ENCODE results near the gene CHCHD3.

Gene CHCHD3

GRCh38 chr7:132861940-132862554 lies 219.8 kb downstream of the CHCHD3 start:
- no peak for DNase-seq (ENCODE audit: low read depth in 2 of 2)

- no peak for DNase-seq (ENCODE audit: low read depth in 2 of 2)
Observed at GRCh38 chr7:132861424-132861823, 220.5 kb downstream of the CHCHD3 start.

- no peak for DNase-seq (ENCODE audit: low read depth in 2 of 2)
Observed at GRCh38 chr7:132859199-132859598, 222.7 kb downstream of the CHCHD3 start.

GRCh38 chr7:132858760-132859159 lies 223.1 kb downstream of the CHCHD3 start:
- no peak for DNase-seq (ENCODE audit: low read depth in 2 of 2)

GRCh38 chr7:132858251-132858650 lies 223.6 kb downstream of the CHCHD3 start:
- DNase-seq (ENCODE audit: low read depth in 2 of 2), result no peak

- DNase-seq (ENCODE audit: low read depth in 2 of 2), result no peak
Observed at GRCh38 chr7:132857703-132858102, 224.2 kb downstream of the CHCHD3 start.

GRCh38 chr7:132857031-132857430 lies 224.9 kb downstream of the CHCHD3 start:
- no peak for DNase-seq (ENCODE audit: low read depth in 2 of 2)

- DNase-seq (ENCODE audit: low read depth in 2 of 2), result no peak
Observed at GRCh38 chr7:132856416-132856815, 225.5 kb downstream of the CHCHD3 start.

- no peak for DNase-seq (ENCODE audit: low read depth in 2 of 2)
Observed at GRCh38 chr7:132855901-132856300, 226.0 kb downstream of the CHCHD3 start.

GRCh38 chr7:132854238-132854637 lies 227.7 kb downstream of the CHCHD3 start:
- peak in 1 of 2 experiments; percentile 19 for DNase-seq (ENCODE audit: low read depth in 2 of 2)

GRCh38 chr7:132847376-132847775 lies 234.5 kb downstream of the CHCHD3 start:
- no peak for DNase-seq (ENCODE audit: low read depth in 2 of 2)

GRCh38 chr7:132846086-132846485 lies 235.8 kb downstream of the CHCHD3 start:
- DNase-seq (ENCODE audit: low read depth in 2 of 2), result no peak

GRCh38 chr7:132842478-132842877 lies 239.4 kb downstream of the CHCHD3 start:
- no peak for DNase-seq (ENCODE audit: low read depth in 2 of 2)

- DNase-seq (ENCODE audit: low read depth in 2 of 2), result no peak
Observed at GRCh38 chr7:132840199-132840598, 241.7 kb downstream of the CHCHD3 start.

GRCh38 chr7:132838313-132838712 lies 243.6 kb downstream of the CHCHD3 start:
- DNase-seq (ENCODE audit: low read depth in 2 of 2), result no peak

- DNase-seq (ENCODE audit: low read depth in 2 of 2), result peak; percentile 8 to 18
Observed at GRCh38 chr7:132837529-132837928, 244.4 kb downstream of the CHCHD3 start.

- DNase-seq (ENCODE audit: low read depth in 2 of 2), result no peak
Observed at GRCh38 chr7:132836746-132837145, 245.1 kb downstream of the CHCHD3 start.

- DNase-seq (ENCODE audit: low read depth in 2 of 2), result no peak
Observed at GRCh38 chr7:132830941-132831340, 250.9 kb downstream of the CHCHD3 start.

- DNase-seq (ENCODE audit: low read depth in 2 of 2), result no peak
Observed at GRCh38 chr7:132828502-132828901, 253.4 kb downstream of the CHCHD3 start.

- DNase-seq (ENCODE audit: low read depth in 2 of 2), result no peak
Observed at GRCh38 chr7:132825932-132826835, 255.7 kb downstream of the CHCHD3 start.

- DNase-seq (ENCODE audit: low read depth in 2 of 2), result no peak
Observed at GRCh38 chr7:132825222-132825621, 256.7 kb downstream of the CHCHD3 start.

- no peak for DNase-seq (ENCODE audit: low read depth in 2 of 2)
Observed at GRCh38 chr7:132819648-132820047, 262.2 kb downstream of the CHCHD3 start.

- DNase-seq (ENCODE audit: low read depth in 2 of 2), result peak; percentile 5 to 14
Observed at GRCh38 chr7:132817949-132818348, 263.9 kb downstream of the CHCHD3 start.

All from fibroblast of skin of left biceps (primary cell).